Vagina (tissue), 2 donors: ENCODE data around the gene CLDN19. TPM values are rescaled to one million over a fixed set of nuclear protein-coding genes. Genes with fewer than 3 reads are reported as not detected.
"Not testable (repeated sequence)": the region's sequence is repeated elsewhere in the genome, so short reads cannot be mapped to it uniquely, and the experiment has no call there.

Experiments
- DNase-seq, 2 donors: peaks; one replicate each; pipeline ENCODE4 v3.0.0-alpha.2; 2017; ENCODE audit errors: extremely low spot score in 2 of 2
- H3K27ac ChIP-seq: fragments of 200-600 bp; sonication (generic); one replicate; pipeline ENCODE4 v1.5.1; 2019
- H3K27me3 ChIP-seq: fragments of 200-600 bp; sonication (generic); one replicate; pipeline ENCODE4 v1.5.1; 2019
- H3K36me3 ChIP-seq, 2 donors: fragments of 200-600 bp; sonication (generic); one replicate each; pipeline ENCODE4 v1.5.1; 2017 to 2019
- H3K4me1 ChIP-seq: fragments of 200-600 bp; sonication (generic); one replicate; pipeline ENCODE4 v1.5.1; 2019
- H3K4me3 ChIP-seq, 2 donors: fragments of 200-600 bp; sonication (generic); 1 replicate in 1 of 2; 2 replicates in 1 of 2; pipeline ENCODE4 v1.5.1; 2016 to 2019
- H3K9me3 ChIP-seq: fragments of 200-600 bp; sonication (generic); one replicate; pipeline ENCODE4 v1.5.1; 2019
- POLR2A ChIP-seq, 2 donors: fragments of 450-650 bp; IDR thresholded peaks; one replicate each; pipeline ENCODE4 v1.6.1; 2017; ENCODE audit warnings: antibody characterized with exemption in 2 of 2, mild to moderate bottlenecking in 2 of 2, moderate library complexity in 2 of 2
- POLR2AphosphoS5 ChIP-seq, 2 donors: sonication (generic); formaldehyde crosslinking; IDR thresholded peaks; one replicate each; pipeline ENCODE4 v1.9.0; 2017; ENCODE audit warnings: antibody characterized with exemption in 2 of 2, mild to moderate bottlenecking in 2 of 2, low read depth in 1 of 2; ENCODE audit not compliant: insufficient read depth in 1 of 2
- intact Hi-C: fragments of 100-400 bp; cut with DNase I; formaldehyde crosslinking; loops from one replicate; pipeline ENCODE4 v1.15.1; 2023
- total RNA-seq: library from RNA; depleted of rRNA; stranded (reverse); fragments of >200 nt; gene quantifications from one replicate; pipeline ENCODE4 v1.2.3, GENCODE V29; 2016
- TF ChIP-seq, protein P1 (sequence below), 3 experiments: fragments of 450-650 bp in 2 of 3; fragments of 200-600 bp in 1 of 3; sonication (generic) in 1 of 3; IDR thresholded peaks; one replicate each; pipeline ENCODE4 v1.5.1; 2017 to 2019; ENCODE audit warnings: antibody characterized with exemption in 3 of 3, mild to moderate bottlenecking in 2 of 3, moderate library complexity in 2 of 3

The CLDN19 gene
- total RNA-seq, 1 donor from 2014 or later: not detected

DNA sequence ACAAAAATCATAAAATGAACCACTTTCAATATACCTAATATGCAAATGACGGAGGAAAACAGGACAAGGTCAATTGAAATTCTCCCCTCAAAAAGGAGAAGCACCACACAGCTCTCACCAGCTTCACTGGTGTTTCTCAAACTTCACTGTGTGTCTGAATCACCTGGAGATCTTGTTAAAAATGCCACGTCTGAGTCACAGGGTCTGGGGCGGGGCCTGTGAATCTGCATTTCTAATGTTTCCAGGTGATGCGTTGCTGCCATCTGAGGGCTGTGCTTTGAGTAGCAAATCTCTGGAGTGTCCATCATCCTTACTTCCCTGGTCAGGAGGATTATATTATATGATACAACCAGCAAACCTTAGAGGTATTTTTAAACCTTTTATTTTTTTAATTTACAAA, 9.0 kb downstream of the CLDN19 start:
- DNase-seq: no peak
- Histone ChIP-seq H3K4me3 (no peak overlapping the region), H3K9me3 (no peaks in the 10 kb centered on the region), H3K27ac (no peak overlapping the region), H3K4me1 (peaks cover 3% of the 10 kb centered on the region), H3K36me3 (no peaks in the 10 kb centered on the region), H3K27me3 (no peaks in the 10 kb centered on the region)
- intact Hi-C loops: no loop called here
- TF ChIP-seq POLR2A (IDR thresholded peaks at IDR 0.05) (no peak), POLR2AphosphoS5 (IDR thresholded peaks at IDR 0.05; ENCODE audit: insufficient read depth in 1 of 2, low read depth in 1 of 2) (no peak)
- TF ChIP-seq, protein P1, sequence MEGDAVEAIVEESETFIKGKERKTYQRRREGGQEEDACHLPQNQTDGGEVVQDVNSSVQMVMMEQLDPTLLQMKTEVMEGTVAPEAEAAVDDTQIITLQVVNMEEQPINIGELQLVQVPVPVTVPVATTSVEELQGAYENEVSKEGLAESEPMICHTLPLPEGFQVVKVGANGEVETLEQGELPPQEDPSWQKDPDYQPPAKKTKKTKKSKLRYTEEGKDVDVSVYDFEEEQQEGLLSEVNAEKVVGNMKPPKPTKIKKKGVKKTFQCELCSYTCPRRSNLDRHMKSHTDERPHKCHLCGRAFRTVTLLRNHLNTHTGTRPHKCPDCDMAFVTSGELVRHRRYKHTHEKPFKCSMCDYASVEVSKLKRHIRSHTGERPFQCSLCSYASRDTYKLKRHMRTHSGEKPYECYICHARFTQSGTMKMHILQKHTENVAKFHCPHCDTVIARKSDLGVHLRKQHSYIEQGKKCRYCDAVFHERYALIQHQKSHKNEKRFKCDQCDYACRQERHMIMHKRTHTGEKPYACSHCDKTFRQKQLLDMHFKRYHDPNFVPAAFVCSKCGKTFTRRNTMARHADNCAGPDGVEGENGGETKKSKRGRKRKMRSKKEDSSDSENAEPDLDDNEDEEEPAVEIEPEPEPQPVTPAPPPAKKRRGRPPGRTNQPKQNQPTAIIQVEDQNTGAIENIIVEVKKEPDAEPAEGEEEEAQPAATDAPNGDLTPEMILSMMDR (IDR thresholded peaks at IDR 0.05): no peak

DNA sequence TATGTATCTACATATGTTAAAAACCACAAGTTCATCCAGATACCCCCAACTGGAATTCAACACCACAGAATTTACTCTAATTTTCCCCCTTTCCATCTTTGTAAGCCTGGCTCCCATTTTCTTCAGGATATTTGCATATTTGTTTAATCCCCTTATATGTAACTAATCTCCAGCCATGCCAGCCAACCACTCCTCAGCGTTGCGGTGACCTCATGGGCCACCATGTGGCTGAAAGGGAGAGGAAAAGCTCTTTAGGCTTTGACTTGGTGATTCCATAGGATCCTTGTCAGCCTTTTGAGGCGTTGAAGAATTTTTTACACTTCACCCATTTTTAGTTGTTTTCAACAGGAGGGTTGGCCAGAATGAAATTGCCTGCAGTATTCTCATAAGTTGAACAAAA, 10.0 kb downstream of the CLDN19 start:
- no peak overlapping the region for H3K4me3 ChIP-seq
- H3K4me1 ChIP-seq: no peaks in the 10 kb centered on the region
- no peaks in the 10 kb centered on the region for H3K27me3 ChIP-seq
- intact Hi-C loops: no loop called here
- DNase-seq: no peak
- H3K27ac ChIP-seq: no peak overlapping the region
- no peaks in the 10 kb centered on the region for H3K9me3 ChIP-seq
- TF ChIP-seq, protein P1 (IDR thresholded peaks at IDR 0.05): no peak
- no peak for TF ChIP-seq POLR2A (IDR thresholded peaks at IDR 0.05)
- TF ChIP-seq POLR2AphosphoS5 (IDR thresholded peaks at IDR 0.05; ENCODE audit: insufficient read depth in 1 of 2, low read depth in 1 of 2): no peak
- H3K36me3 ChIP-seq: no peaks in the 10 kb centered on the region

DNA sequence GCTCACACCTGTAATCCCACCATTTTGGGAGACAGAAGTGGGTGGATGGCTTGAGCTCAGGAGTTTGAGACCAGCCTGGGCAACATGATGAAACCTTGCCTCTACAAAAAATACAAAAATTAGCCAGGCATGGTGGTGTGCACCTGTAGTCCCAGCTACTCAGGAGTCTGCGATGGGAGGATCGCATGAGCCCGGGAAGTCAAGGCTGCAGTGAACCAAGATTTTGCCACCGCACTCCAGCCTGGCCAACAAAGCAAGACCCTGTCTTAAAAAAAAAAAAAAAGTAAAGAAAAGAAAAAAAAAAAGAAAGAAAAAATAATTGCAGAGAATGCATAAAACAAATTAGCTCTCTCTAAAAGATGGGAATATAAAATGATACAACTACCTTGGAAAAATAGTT, 14.2 kb downstream of the CLDN19 start:
- DNase-seq, H3K4me1 ChIP-seq, H3K4me3 ChIP-seq, H3K27ac ChIP-seq, intact Hi-C loops, H3K27me3 ChIP-seq, H3K36me3 ChIP-seq, H3K9me3 ChIP-seq: not testable (repeated sequence)

DNA sequence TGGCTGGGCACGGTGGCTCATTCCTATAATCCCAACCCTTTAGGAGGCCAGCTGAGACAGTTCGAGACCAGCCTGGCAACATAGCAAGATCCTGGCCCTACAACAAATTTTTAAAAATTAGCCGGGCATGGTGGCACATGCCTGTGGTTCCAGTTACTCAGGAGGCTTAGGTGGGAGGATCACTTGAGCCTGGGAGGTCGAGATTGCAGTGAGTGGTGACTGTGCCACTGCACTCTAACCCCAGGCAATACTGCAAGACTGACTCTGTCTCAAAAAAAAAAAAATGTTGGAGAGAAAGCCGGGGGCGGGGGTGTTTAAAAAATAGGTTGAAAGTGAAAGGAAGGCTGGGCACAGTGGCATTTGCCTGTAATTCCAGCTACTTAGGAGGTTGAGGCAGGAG, 16.5 kb downstream of the CLDN19 start:
- Histone ChIP-seq H3K4me1 (no peaks in the 10 kb centered on the region), H3K9me3 (no peaks in the 10 kb centered on the region), H3K36me3 (peaks cover 0 to 8% of the 10 kb centered on the region in 2 donors), H3K27ac (no peak overlapping the region), H3K27me3 (no peaks in the 10 kb centered on the region), H3K4me3 (no peak overlapping the region)
- intact Hi-C loops: no loop called here
- DNase-seq: no peak
- TF ChIP-seq, protein P1 (IDR thresholded peaks at IDR 0.05): no peak
- no peak for TF ChIP-seq POLR2AphosphoS5 (IDR thresholded peaks at IDR 0.05; ENCODE audit: insufficient read depth in 1 of 2, low read depth in 1 of 2)
- no peak for TF ChIP-seq POLR2A (IDR thresholded peaks at IDR 0.05)

DNA sequence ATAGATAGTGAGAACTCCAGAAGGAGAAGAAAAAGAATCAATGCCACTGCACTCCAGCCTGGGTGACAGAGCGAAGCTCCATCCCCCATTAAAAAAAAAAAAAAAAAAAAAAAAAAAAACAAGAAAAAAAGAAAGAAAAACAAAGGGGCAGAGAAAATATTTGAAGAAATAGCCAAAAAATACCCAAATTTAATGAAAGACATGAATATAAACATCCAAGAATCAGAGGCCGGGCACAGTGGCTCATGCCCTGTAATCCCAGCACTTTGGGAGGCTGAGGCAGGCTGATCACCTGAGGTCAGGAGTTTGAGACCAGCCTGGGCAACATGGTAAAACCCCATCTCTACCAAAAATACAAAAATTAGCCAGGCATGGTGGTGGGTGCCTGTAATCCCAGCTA, 17.6 kb downstream of the CLDN19 start:
- H3K27me3 ChIP-seq, H3K4me1 ChIP-seq, H3K4me3 ChIP-seq, DNase-seq, intact Hi-C loops, H3K27ac ChIP-seq, H3K9me3 ChIP-seq, H3K36me3 ChIP-seq: not testable (repeated sequence)

DNA sequence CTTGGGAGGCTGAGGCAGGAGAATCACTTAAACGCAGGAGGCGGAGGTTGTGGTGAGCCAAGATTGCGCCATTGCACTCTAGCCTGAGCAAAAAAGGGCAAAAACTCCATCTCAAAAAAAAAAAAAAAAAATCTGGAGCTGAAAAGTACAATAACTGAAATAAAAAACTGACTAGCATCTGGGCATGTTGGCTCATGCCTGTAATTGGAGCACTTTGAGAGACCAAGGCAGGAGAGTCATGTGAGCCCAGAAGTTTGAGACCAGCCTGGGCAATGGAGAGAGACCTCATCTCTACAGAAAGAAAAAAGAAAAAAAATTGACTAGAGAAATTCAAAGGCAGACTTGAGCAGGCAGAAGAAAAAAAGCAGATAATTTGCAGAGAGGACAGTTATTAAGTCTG, 18.1 kb downstream of the CLDN19 start:
- Histone ChIP-seq H3K27me3 (no peaks in the 10 kb centered on the region), H3K4me3 (no peak overlapping the region), H3K27ac (no peak overlapping the region), H3K36me3 (peaks cover 0 to 8% of the 10 kb centered on the region in 2 donors), H3K4me1 (no peaks in the 10 kb centered on the region), H3K9me3 (no peaks in the 10 kb centered on the region)
- intact Hi-C loops: no loop called here
- TF ChIP-seq POLR2A (IDR thresholded peaks at IDR 0.05) (no peak), POLR2AphosphoS5 (IDR thresholded peaks at IDR 0.05; ENCODE audit: insufficient read depth in 1 of 2, low read depth in 1 of 2) (no peak)
- DNase-seq: no peak

DNA sequence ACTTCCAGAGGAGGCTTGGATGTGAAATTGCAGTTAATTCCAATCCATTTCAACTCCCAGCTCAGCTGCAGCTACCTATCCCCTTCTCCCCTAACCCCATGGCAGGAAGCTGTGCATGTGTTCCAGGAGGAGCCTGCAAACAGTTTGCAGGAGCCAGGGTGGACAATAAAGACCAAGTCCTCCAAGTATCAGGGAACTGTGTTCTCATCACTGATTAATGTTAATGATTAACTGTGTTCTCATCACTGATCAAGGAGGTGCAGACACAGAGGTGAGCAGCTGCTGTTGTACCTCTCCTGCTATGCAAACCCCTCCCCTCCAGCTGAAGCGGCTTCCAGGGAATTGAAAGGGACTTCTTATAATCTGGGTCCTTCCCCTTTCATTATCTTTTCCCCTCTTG, 19.2 kb downstream of the CLDN19 start:
- H3K27ac ChIP-seq: no peak overlapping the region
- no peaks in the 10 kb centered on the region for H3K27me3 ChIP-seq
- no peaks in the 10 kb centered on the region for H3K9me3 ChIP-seq
- H3K4me3 ChIP-seq: no peak overlapping the region
- no peaks in the 10 kb centered on the region for H3K4me1 ChIP-seq
- DNase-seq: no peak
- intact Hi-C loops: no loop called here
- TF ChIP-seq POLR2A (IDR thresholded peaks at IDR 0.05): no peak
- no peak for TF ChIP-seq POLR2AphosphoS5 (IDR thresholded peaks at IDR 0.05; ENCODE audit: insufficient read depth in 1 of 2, low read depth in 1 of 2)
- TF ChIP-seq, protein P1 (IDR thresholded peaks at IDR 0.05): no peak
- peaks cover 0 to 8% of the 10 kb centered on the region in 2 donors for H3K36me3 ChIP-seq

DNA sequence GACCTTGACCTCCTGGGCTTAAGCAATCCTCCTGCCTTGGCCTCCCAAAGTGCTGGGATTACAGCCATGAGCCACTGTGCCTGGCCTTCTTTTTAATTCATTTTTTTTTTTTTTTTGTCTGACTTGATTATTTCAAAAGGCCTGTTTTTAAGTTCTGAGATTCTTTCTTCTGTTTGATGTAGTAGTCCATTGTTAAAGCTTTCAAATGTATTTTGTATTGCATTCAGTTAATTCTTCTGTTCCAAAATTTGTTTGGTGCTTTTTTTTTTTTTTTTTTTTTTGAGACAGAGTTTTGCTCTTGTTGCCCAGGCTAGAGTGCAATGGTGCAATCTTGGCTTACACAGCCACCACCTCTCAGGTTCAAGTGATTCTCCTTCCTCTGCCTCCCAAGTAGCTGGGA, 25.6 kb downstream of the CLDN19 start:
- H3K27ac ChIP-seq, H3K4me1 ChIP-seq, H3K27me3 ChIP-seq, intact Hi-C loops, DNase-seq, H3K4me3 ChIP-seq, H3K9me3 ChIP-seq: not testable (repeated sequence)
- H3K36me3 ChIP-seq: peaks cover 0 to 43% of the 10 kb centered on the region in 2 donors
